ENCODE measurements around the gene TXN.
A peak's percentile ranks its signal among the peaks of the same experiment; 100 is the strongest.

Gene TXN

GRCh38 chr9:110256380-110257096 lies at the start of gene TXN:
TXN (minus strand) TSS chr9:110256507; CDS start chr9:110256435, 72 bp downstream.
- peak; percentile 65 for ATAC-seq (ENCODE audit: low read depth)
- no peaks in the 10 kb centered on the region for H3K9me3 ChIP-seq (ENCODE audit: severe bottlenecking)
- TF ChIP-seq CTCF (IDR thresholded peaks at IDR 0.05; ENCODE audit: poor library complexity, severe bottlenecking): no peak
- peak within 1 kb of the TSS; percentile 66 for H3K4me3 ChIP-seq (ENCODE audit: severe bottlenecking)
- peak; percentile 87 for DNase-seq (ENCODE audit: low spot score)
- peaks cover 25% of the 10 kb centered on the region for H3K36me3 ChIP-seq (ENCODE audit: low read depth)
- H3K27ac ChIP-seq (ENCODE audit: poor library complexity, severe bottlenecking): peak within 1 kb of the TSS; percentile 90
- H3K4me1 ChIP-seq (ENCODE audit: insufficient read depth, poor library complexity, severe bottlenecking): peaks cover 20% of the 10 kb centered on the region
- no peaks in the 10 kb centered on the region for H3K27me3 ChIP-seq (ENCODE audit: insufficient read depth, poor library complexity, severe bottlenecking)

GRCh38 chr9:110303133-110303532 lies 46.8 kb upstream of the TXN start:
- Histone ChIP-seq H3K9me3 (ENCODE audit: severe bottlenecking) (no peaks in the 10 kb centered on the region), H3K4me1 (ENCODE audit: insufficient read depth, poor library complexity, severe bottlenecking) (peaks cover 6% of the 10 kb centered on the region), H3K36me3 (ENCODE audit: low read depth) (no peaks in the 10 kb centered on the region), H3K27me3 (ENCODE audit: insufficient read depth, poor library complexity, severe bottlenecking) (no peaks in the 10 kb centered on the region), H3K4me3 (ENCODE audit: severe bottlenecking) (no peak overlapping the region), H3K27ac (ENCODE audit: poor library complexity, severe bottlenecking) (no peak overlapping the region)
- no peak for TF ChIP-seq CTCF (IDR thresholded peaks at IDR 0.05; ENCODE audit: poor library complexity, severe bottlenecking)
- peak; percentile 45; the same call in 1 of the 3 replicates for ATAC-seq (ENCODE audit: low read depth)
- DNase-seq (ENCODE audit: low spot score): no peak

- Histone ChIP-seq H3K36me3 (ENCODE audit: low read depth) (no peaks in the 10 kb centered on the region), H3K4me1 (ENCODE audit: insufficient read depth, poor library complexity, severe bottlenecking) (peaks cover 1% of the 10 kb centered on the region), H3K9me3 (ENCODE audit: severe bottlenecking) (no peaks in the 10 kb centered on the region), H3K4me3 (ENCODE audit: severe bottlenecking) (no peak overlapping the region), H3K27me3 (ENCODE audit: insufficient read depth, poor library complexity, severe bottlenecking) (no peaks in the 10 kb centered on the region), H3K27ac (ENCODE audit: poor library complexity, severe bottlenecking) (no peak overlapping the region)
- DNase-seq (ENCODE audit: low spot score): no peak
- ATAC-seq (ENCODE audit: low read depth): no peak
- no peak for TF ChIP-seq CTCF (IDR thresholded peaks at IDR 0.05; ENCODE audit: poor library complexity, severe bottlenecking)
Observed at GRCh38 chr9:110298043-110298605, 41.8 kb upstream of the TXN start.

- ATAC-seq (ENCODE audit: low read depth) (peak; percentile 99), DNase-seq (ENCODE audit: low spot score) (no peak)
- H3K27me3 ChIP-seq (ENCODE audit: insufficient read depth, poor library complexity, severe bottlenecking): no peaks in the 10 kb centered on the region
- no peak for TF ChIP-seq CTCF (IDR thresholded peaks at IDR 0.05; ENCODE audit: poor library complexity, severe bottlenecking)
- H3K36me3 ChIP-seq (ENCODE audit: low read depth): no peaks in the 10 kb centered on the region
- H3K4me1 ChIP-seq (ENCODE audit: insufficient read depth, poor library complexity, severe bottlenecking): peaks cover 13% of the 10 kb centered on the region
- peak overlapping the region; percentile 20 for H3K27ac ChIP-seq (ENCODE audit: poor library complexity, severe bottlenecking)
- H3K9me3 ChIP-seq (ENCODE audit: severe bottlenecking): no peaks in the 10 kb centered on the region
- no peak overlapping the region for H3K4me3 ChIP-seq (ENCODE audit: severe bottlenecking)
Observed at GRCh38 chr9:110293248-110293647, 36.9 kb upstream of the TXN start.

Measured in RWPE2 (cell line).